ENCODE measurements around the gene DNAJB6. TPM values are rescaled to one million over a fixed set of nuclear protein-coding genes. Genes with fewer than 3 reads are reported as not detected.

The DNAJB6 gene
- total RNA-seq, 3 donors from 2014 or later, result 73.8 to 136 (median 101) TPM

DNA sequence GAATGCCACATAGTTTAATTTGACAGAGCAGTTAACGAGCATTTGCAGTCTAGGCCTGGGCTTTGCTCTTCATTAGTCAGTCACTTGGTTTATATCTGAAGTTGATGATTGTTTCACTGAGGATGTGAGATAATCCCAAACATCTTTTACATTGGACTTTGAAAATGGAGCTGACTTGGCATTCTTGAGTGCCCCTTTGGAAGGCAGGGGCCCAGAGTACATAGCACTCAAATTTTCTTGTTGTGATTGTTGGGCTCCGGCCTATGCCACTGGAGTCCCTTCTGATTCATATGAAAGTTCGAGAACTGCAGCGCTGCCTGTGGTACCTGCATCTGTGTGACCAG lies 21.9 kb downstream of the DNAJB6 start:
- no peak for TF ChIP-seq POLR2AphosphoS5 (IDR thresholded peaks at IDR 0.05)
- TF ChIP-seq, protein P1, sequence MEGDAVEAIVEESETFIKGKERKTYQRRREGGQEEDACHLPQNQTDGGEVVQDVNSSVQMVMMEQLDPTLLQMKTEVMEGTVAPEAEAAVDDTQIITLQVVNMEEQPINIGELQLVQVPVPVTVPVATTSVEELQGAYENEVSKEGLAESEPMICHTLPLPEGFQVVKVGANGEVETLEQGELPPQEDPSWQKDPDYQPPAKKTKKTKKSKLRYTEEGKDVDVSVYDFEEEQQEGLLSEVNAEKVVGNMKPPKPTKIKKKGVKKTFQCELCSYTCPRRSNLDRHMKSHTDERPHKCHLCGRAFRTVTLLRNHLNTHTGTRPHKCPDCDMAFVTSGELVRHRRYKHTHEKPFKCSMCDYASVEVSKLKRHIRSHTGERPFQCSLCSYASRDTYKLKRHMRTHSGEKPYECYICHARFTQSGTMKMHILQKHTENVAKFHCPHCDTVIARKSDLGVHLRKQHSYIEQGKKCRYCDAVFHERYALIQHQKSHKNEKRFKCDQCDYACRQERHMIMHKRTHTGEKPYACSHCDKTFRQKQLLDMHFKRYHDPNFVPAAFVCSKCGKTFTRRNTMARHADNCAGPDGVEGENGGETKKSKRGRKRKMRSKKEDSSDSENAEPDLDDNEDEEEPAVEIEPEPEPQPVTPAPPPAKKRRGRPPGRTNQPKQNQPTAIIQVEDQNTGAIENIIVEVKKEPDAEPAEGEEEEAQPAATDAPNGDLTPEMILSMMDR (IDR thresholded peaks at IDR 0.05), result no peak
- no peak for TF ChIP-seq POLR2A (IDR thresholded peaks at IDR 0.05)
- Histone ChIP-seq H3K36me3 (no peaks in the 10 kb centered on the region), H3K27ac (no peak overlapping the region), H3K4me3 (no peak overlapping the region), H3K27me3 (no peaks in the 10 kb centered on the region), H3K4me1 (peaks cover 7 to 8% of the 10 kb centered on the region in 2 donors), H3K9me3 (no peaks in the 10 kb centered on the region)
- intact Hi-C loops (cut with DNase I; ENCODE audit: low total_unique reads), result no loop called here
- no peak for DNase-seq (ENCODE audit: low spot score in 2 of 2)

DNA sequence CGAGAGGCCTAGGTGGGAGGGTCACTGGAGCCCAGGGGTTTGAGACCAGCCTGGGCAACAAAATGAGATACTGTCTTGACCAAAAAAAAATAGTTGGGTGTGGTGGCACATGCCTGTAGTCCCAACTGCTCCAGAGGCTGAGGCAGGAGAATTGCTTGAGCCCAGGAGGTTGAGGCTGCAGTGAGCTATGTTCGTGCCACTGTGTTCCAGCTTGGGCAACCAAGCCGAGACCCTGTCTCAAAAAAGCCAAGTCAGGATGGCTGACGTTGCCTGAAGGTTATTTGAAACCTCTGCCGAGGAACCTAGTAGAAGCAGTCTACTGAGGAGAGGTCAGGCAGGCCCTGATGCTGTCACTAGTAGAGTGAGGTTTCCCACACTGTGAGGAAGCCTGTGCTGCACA lies 22.8 kb downstream of the DNAJB6 start:
- no peak overlapping the region for H3K27ac ChIP-seq
- peaks cover 7 to 8% of the 10 kb centered on the region in 2 donors for H3K4me1 ChIP-seq
- DNase-seq (ENCODE audit: low spot score in 2 of 2), result no peak
- no peaks in the 10 kb centered on the region for H3K27me3 ChIP-seq
- intact Hi-C loops (cut with DNase I; ENCODE audit: low total_unique reads), result no loop called here
- H3K9me3 ChIP-seq, result no peaks in the 10 kb centered on the region
- no peak for TF ChIP-seq POLR2AphosphoS5 (IDR thresholded peaks at IDR 0.05)
- TF ChIP-seq, protein P1 (IDR thresholded peaks at IDR 0.05), result no peak
- TF ChIP-seq POLR2A (IDR thresholded peaks at IDR 0.05), result no peak
- H3K36me3 ChIP-seq, result no peaks in the 10 kb centered on the region
- H3K4me3 ChIP-seq, result no peak overlapping the region

DNA sequence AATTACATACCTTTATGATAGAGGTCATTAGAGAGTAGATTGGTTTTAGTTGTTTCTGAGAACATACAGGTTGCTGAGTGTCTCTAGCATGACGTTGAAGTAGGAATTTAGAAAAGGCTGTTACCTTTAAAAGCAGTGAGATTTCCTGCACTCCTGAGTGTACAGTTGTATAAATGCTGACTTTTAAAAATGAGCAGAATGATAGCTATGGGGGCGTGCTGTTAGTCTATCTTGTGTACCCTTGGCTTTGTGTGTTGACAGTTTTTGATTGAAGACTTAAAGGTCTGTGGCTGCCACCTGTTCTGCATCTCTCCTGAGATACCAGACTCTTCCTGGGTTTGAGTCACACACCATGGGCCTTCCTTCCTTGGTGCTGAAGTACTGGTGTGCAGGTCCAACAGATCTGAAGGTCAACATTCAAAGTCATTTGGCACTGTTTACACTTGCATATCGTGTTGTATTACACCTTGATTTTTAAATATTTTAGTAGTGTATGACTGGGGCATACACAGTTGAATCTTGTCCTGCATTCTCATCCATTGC lies 23.8 kb downstream of the DNAJB6 start:
- no peak for DNase-seq (ENCODE audit: low spot score in 2 of 2)
- no peaks in the 10 kb centered on the region for H3K36me3 ChIP-seq
- TF ChIP-seq POLR2A (IDR thresholded peaks at IDR 0.05) (no peak), POLR2AphosphoS5 (IDR thresholded peaks at IDR 0.05) (no peak)
- TF ChIP-seq, protein P1 (IDR thresholded peaks at IDR 0.05), result no peak
- no peak overlapping the region for H3K4me3 ChIP-seq
- H3K4me1 ChIP-seq, result peaks cover 5 to 6% of the 10 kb centered on the region in 2 donors
- intact Hi-C loops (cut with DNase I; ENCODE audit: low total_unique reads), result no loop called here
- no peaks in the 10 kb centered on the region for H3K9me3 ChIP-seq
- H3K27ac ChIP-seq, result no peak overlapping the region
- no peaks in the 10 kb centered on the region for H3K27me3 ChIP-seq

DNA sequence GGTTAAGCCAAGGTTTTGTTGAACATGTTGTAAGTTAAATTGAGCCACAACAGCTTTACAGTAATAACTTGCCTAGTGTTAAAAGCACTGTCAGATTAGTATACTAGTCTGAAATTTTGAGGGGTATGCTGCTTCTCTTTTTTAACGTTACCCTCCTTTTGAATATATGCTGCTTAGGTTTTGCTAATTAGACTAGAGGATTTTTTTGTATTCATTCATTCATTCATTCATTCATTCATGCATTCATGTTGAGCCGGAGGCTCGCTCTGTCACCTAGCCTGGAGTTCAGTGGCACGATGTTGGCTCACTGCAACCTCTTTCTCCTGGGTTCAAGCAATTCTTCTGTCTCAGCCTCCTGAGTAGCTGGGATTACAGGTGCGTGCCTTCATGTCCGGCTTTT lies 24.7 kb downstream of the DNAJB6 start:
- Histone ChIP-seq H3K27ac (no peak overlapping the region), H3K4me3 (no peak overlapping the region), H3K9me3 (no peaks in the 10 kb centered on the region), H3K27me3 (no peaks in the 10 kb centered on the region), H3K36me3 (peaks cover 3% of the 10 kb centered on the region), H3K4me1 (no peaks in the 10 kb centered on the region)
- no peak for DNase-seq (ENCODE audit: low spot score in 2 of 2)
- TF ChIP-seq, protein P1 (IDR thresholded peaks at IDR 0.05), result no peak
- no peak for TF ChIP-seq POLR2AphosphoS5 (IDR thresholded peaks at IDR 0.05)
- no peak for TF ChIP-seq POLR2A (IDR thresholded peaks at IDR 0.05)
- intact Hi-C loops (cut with DNase I; ENCODE audit: low total_unique reads), result no loop called here

DNA sequence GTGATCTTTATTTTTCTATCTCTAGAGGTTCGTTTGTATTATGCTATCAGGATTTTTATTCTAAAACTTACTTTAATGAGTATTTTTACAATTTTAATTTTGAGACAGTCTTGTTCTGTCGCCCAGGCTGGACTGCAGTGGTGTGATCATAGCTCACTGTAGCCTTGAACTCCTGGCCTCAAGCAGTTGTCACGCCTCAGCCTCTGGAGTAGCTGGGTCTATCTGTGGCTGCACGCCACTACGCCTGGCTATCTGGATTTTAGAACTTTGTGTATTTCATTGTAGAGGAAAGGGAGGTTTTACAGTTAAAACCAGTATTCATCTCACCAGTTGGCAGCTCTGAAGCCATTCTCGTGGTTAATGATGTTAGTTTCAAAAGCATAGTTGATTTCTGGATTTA lies 25.9 kb downstream of the DNAJB6 start:
- intact Hi-C loops (cut with DNase I; ENCODE audit: low total_unique reads), result no loop called here
- no peaks in the 10 kb centered on the region for H3K27me3 ChIP-seq
- H3K4me1 ChIP-seq, result no peaks in the 10 kb centered on the region
- no peak overlapping the region for H3K27ac ChIP-seq
- no peak for DNase-seq (ENCODE audit: low spot score in 2 of 2)
- TF ChIP-seq, protein P1 (IDR thresholded peaks at IDR 0.05), result no peak
- TF ChIP-seq POLR2AphosphoS5 (IDR thresholded peaks at IDR 0.05) (no peak), POLR2A (IDR thresholded peaks at IDR 0.05) (no peak)
- H3K36me3 ChIP-seq, result peaks cover 10% of the 10 kb centered on the region
- no peak overlapping the region for H3K4me3 ChIP-seq
- H3K9me3 ChIP-seq, result peaks cover 0 to 5% of the 10 kb centered on the region in 2 donors
